Uterus (tissue), 2 donors: ENCODE results near the gene USP25.

Experiments used
- POLR2A ChIP-seq, 2 donors: fragments of 450-650 bp; IDR thresholded peaks; one replicate each; pipeline ENCODE4 v1.6.1; 2016; ENCODE audit warnings: antibody characterized with exemption in 2 of 2, mild to moderate bottlenecking in 1 of 2, moderate library complexity in 1 of 2
- TF ChIP-seq, protein P1 (sequence below), 4 experiments: fragments of 200-600 bp in 2 of 4; fragments of 450-650 bp in 2 of 4; sonication (generic) in 2 of 4; IDR thresholded peaks; one replicate each; pipeline ENCODE4 v1.5.1; 2016 to 2019; ENCODE audit warnings: antibody characterized with exemption in 4 of 4, mild to moderate bottlenecking in 2 of 4, moderate library complexity in 1 of 4

DNA sequence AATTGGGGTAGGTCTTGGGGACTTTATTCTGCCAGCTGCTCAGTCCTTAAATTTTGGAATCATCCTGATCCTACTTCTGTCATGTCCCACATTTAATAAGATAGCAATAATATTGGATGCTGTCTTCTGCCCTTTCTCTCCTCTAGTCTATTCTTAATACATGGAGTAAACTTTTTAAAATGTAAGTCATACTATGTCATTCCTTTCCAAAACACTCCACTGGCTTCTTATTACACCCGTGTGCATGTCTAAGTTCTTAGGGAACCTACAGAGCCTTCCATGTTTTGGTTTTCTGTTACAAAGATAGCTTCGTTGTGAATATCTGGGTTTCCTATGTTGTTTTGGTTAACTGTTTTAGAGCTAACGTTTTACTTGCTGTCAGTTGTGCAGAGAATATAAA, 35.1 kb downstream of the USP25 start:
- TF ChIP-seq POLR2A (IDR thresholded peaks at IDR 0.05), result no peak
- TF ChIP-seq, protein P1, sequence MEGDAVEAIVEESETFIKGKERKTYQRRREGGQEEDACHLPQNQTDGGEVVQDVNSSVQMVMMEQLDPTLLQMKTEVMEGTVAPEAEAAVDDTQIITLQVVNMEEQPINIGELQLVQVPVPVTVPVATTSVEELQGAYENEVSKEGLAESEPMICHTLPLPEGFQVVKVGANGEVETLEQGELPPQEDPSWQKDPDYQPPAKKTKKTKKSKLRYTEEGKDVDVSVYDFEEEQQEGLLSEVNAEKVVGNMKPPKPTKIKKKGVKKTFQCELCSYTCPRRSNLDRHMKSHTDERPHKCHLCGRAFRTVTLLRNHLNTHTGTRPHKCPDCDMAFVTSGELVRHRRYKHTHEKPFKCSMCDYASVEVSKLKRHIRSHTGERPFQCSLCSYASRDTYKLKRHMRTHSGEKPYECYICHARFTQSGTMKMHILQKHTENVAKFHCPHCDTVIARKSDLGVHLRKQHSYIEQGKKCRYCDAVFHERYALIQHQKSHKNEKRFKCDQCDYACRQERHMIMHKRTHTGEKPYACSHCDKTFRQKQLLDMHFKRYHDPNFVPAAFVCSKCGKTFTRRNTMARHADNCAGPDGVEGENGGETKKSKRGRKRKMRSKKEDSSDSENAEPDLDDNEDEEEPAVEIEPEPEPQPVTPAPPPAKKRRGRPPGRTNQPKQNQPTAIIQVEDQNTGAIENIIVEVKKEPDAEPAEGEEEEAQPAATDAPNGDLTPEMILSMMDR (IDR thresholded peaks at IDR 0.05), result no peak
